HG03103 (cell line): ENCODE results near the gene SYNE1.

ENCODE experiments used
- ATAC-seq: cut with Tn5 transposase; IDR thresholded peaks from one replicate; pipeline ENCODE4 v1.9.1; 2021; ENCODE audit warnings: low read depth; ENCODE audit not compliant: unreplicated experiment

Gene SYNE1

GRCh38 chr6:152380351-152380767, 256.8 kb downstream of the SYNE1 start:
- no peak for ATAC-seq

GRCh38 chr6:152379423-152379822, 257.7 kb downstream of the SYNE1 start:
- no peak for ATAC-seq

GRCh38 chr6:152378169-152378568, 259.0 kb downstream of the SYNE1 start:
- no peak for ATAC-seq

DNA sequence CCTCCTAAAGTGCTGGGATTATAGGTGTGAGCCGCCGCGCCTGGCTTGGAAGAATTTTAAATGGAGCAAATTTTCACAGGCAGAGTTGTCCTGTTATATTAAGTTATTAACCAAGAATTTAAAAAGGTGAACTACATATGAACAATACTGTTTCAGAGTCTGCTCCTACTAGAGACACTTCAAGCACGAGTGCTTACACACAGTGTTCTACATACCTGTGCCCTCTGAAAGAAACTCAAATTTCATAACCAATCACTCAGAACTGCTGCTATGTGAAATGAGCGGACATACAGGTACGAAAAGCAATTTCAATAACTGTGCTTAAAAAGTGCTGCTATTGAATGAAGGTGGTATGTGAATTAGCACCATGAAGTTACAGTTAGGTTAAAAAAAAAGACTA, 262.0 kb downstream of the SYNE1 start:
- ATAC-seq = no peak

DNA sequence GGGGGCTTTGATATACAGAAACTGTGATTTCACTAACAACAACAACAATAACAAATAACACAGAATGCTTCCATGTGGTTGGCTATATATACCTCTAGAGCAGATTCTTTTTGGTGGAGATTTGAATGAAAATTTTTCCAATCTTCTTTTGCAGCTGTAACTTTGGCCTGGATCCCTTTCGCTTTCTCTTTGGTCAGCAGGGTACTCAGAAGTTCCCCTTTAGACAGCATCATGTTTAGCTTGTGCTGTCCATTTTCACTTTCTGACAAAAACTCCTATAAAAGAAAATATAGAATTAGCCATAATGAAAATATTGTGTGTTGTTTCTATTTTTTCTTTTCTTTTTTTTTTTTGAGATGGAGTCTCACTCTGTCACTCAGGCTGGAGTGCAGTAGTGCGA, 264.2 kb downstream of the SYNE1 start:
- ATAC-seq = no peak

DNA sequence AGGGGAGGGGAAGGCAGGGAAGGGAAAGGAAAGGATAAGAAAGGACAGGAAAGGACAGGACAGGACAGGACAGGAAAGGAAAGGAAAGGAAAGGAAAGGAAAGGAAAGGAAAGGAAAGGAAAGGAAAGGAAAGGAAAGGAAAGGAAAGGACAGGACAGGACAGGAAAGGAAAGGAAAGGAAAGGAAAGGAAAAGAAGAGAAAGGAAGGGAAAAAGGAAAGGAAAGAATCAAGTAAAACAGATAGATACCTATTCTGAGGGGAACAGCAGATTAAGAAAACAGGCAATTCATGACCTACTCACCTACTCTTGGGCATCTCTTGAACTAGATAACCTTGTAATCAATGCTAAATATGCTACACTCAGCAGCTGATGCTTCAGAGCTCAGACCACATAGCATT, 265.4 kb downstream of the SYNE1 start:
- ATAC-seq = no peak

DNA sequence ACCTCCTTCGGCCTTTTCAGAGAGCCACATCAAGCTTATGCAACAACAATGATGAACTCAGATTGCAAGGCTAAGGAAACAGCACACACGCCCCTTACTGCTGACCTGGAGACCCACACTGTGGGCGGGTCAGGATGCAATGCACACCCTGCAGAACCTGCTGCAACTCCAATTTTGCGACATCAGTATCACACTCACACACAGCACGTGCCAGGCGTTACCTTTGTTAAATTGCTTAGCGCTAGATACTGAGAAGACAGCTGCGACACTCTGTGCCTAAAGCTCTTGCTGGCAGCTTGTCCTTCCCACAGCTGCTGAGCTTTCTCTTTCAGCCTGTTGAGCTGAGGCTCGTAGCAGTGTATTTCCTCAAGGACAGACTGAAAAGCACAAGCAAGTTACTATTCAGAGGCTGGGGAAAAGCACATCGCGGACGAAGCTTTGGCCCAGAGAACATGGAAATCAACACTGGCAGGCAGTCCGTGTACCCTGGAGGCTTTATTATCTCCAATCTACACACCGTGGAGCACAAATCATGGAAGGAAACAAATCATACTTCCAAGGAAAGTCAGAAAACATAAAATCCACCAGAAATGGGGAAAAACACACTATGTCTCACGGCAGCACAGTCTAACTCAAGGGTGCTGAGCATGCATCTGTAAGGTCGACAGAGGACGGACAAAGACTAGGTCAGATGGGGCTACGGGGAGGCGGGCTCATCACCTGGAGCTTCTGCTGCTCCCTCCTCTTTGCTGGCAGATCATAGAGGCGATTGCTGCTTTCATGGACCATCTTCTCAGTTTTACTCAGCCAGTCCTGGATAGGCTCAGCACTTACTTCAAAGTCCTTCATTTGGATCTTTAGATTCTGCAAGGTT, 268.2 kb downstream of the SYNE1 start:
- ATAC-seq = no peak

- ATAC-seq = no peak
These were observed 272.3 kb downstream of the SYNE1 start for GRCh38 chr6:152364866-152365265.

DNA sequence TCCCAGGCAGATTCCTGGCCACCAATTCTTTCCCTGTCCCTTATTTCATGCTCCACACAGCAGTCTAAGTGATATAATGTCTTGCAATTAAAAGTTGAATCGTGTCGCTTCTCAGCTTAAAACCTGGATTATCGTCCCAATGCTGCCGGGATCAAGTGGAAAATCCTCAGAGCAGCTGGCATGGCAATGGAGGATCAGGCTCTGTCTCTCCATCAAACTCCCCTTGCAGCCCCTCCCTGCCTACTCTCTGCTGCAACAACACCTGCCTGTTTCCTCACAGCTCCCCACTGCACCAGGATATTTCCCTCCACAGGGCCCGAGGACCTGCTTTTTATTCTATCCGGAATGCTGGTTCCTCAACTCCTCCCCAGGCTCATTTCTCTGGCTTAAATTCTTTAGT, 277.1 kb downstream of the SYNE1 start:
- ATAC-seq = no peak

- ATAC-seq = peak; percentile 69
These were observed 280.5 kb downstream of the SYNE1 start for GRCh38 chr6:152356662-152357061.

GRCh38 chr6:152356016-152356415, 281.1 kb downstream of the SYNE1 start:
- no peak for ATAC-seq

DNA sequence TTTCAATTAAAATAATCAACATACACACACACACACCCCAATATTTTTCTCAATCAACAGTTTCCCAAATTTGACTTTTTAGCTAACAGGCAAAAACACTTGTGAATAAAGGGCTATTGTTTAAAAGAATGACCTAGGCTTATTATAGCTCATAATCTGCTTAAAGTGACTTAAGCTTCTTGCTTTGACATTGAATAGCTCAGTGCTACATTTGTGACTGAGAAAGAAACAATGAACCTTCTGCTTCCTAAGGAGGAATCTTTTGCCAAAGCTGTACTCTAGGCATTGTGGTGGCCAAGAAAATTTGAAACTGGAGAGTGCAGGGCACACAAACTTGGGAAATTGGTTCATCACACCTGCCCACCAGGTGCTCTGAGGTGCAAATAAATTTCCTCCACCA, 282.0 kb downstream of the SYNE1 start:
- ATAC-seq = no peak

GRCh38 chr6:152353440-152353839, 283.7 kb downstream of the SYNE1 start:
- no peak for ATAC-seq

GRCh38 chr6:152351742-152352141, 285.4 kb downstream of the SYNE1 start:
- no peak for ATAC-seq

DNA sequence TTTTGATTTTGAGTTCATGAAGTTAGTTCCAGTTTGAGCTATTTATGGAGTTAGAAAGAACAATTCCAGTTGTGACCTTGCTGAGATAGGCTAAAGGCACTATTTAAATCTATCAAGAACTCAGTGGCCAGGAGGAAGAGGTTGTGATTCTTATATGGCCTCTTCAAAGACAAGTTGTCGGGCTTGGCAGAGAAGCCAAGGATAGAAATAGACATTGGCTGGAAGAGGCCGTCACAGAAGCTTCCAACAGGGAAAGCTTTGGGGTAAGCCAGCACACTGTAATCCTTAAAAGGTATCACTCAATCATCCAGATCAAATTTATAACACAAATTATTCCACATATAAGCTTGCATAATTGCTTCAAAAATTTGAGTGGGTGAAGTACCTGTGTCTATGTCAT, 286.1 kb downstream of the SYNE1 start:
- ATAC-seq = no peak

- ATAC-seq = no peak
These were observed 289.0 kb downstream of the SYNE1 start for GRCh38 chr6:152348116-152348515.

DNA sequence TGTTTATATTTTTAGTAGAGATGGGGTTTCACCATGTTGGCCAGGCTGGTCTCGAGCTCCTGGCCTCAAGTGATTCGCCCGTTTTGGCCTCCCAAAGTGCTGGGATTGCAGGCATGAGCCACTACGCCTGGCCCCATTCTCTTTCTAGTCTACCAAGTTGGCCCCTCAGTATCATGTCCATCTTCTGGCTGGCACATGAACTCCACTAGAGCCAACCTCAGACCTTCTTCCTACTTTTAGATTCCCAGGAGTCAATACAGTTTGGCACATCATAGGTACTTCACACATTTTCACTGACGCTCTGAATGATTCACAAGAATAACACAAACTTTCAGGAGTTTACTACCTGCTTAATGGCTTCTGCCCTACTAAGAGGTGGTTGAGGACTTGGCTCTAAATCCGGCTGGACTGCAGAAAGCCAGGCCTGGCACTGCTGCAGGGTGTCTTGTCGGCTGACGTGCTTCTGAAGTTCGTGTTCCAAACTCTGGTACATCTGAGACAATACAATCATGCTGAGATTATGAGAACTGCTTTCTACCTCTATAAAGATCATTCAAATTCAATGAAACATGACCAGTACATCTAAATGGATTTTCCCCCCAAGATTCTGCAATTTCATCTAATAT, 293.3 kb downstream of the SYNE1 start:
- ATAC-seq = no peak

DNA sequence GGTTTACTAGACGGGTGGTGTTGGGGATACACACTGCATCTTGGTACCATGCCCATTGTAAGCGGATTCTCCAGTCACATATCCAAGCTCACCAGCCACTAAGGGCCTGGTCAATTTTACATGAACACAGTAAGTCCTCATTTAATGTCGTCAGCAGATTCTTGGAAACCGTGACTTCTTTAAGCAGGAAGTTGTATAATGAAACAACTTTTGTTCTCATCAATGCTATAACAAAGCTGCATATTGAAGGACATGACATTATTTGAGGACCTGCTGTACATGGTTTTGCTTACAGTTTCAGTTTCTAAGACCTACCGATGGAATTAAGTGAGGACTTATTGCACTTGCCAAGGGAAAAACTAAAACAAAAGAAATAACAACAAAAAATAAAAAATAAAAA, 295.6 kb downstream of the SYNE1 start:
- ATAC-seq = no peak

DNA sequence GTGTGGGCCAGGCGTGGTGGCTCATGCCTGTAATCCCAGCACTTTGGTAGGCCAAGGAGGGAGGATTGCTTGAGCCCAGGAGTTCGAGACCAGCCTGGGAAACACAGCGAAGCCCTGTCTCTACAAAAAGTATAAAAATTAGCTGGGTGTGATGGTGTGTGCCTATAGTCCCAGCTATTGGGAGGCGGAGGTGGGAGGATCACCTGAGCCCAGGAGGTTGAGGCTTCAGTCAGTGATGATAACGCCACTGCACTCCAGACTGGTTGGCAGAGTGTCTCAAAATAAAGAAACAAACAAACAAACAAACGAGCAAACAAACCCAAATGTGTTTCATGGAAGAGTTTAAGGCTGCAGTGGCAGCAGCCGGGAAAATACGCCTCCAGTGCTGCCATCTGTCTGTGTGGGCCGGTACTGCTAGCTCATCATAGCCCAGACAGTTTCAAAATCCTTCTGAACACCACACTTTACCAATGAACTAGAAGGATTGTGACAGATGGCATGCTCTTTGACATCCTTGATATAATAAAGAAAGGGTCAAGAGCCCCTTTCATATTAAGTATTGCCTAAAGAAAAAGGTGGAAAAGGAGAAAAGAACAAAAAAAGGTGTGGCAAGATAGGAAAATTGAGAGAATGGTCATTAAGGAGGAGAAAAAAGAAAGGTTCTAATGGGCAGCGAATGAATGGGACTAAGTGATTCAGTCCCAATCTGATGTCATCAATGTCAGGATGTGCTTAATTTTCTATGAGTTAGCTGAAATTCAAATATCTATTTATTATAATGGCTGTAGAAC, 298.6 kb downstream of the SYNE1 start:
- ATAC-seq = peak; percentile 84

- no peak for ATAC-seq
These were observed 302.6 kb downstream of the SYNE1 start for GRCh38 chr6:152334555-152334954.

- ATAC-seq = no peak
These were observed 306.2 kb downstream of the SYNE1 start for GRCh38 chr6:152330961-152331360.
